Epithelial cell of proximal tubule (primary cell): ENCODE measurements around the gene ACSL5. TPM values are rescaled to one million over a fixed set of nuclear protein-coding genes. Genes with fewer than 3 reads are reported as not detected.

Source experiments
- DNase-seq: peaks from one replicate; pipeline ENCODE4 v3.0.0-alpha.2; 2011; ENCODE audit warnings: low read depth
- H3K4me3 ChIP-seq: 2 replicates; pipeline ENCODE4 v1.5.1; 2011; ENCODE audit warnings: low read depth, mild to moderate bottlenecking, low read length
- CTCF ChIP-seq: conservative IDR thresholded peaks from 2 replicates; pipeline ENCODE4 v1.5.1; 2012; ENCODE audit warnings: low read depth, mild to moderate bottlenecking, low read length
- total RNA-seq: library from RNA; depleted of rRNA; stranded (reverse); fragments of >200 nt; gene quantifications from 2 replicates; pipeline ENCODE4 v1.2.3, GENCODE V29; 2015

Gene ACSL5
- total RNA-seq, 1 donor from 2014 or later, result 3.1 TPM

- TF ChIP-seq CTCF, result no peak
- no peak for DNase-seq
- H3K4me3 ChIP-seq, result no peak overlapping the region
Measured at GRCh38 chr10:112335111-112335867, 38.6 kb upstream of the ACSL5 start.

GRCh38 chr10:112335868-112336265 lies 38.0 kb upstream of the ACSL5 start:
- no peak for TF ChIP-seq CTCF
- DNase-seq, result no peak
- H3K4me3 ChIP-seq, result no peak overlapping the region

- no peak for TF ChIP-seq CTCF
- DNase-seq, result no peak
- no peak overlapping the region for H3K4me3 ChIP-seq
Measured at GRCh38 chr10:112336556-112337201, 37.2 kb upstream of the ACSL5 start.

- DNase-seq, result no peak
- H3K4me3 ChIP-seq, result no peak overlapping the region
- no peak for TF ChIP-seq CTCF
Measured at GRCh38 chr10:112338957-112339356, 35.0 kb upstream of the ACSL5 start.

- no peak for DNase-seq
- H3K4me3 ChIP-seq, result no peak overlapping the region
- no peak for TF ChIP-seq CTCF
Measured at GRCh38 chr10:112340601-112341000, 33.3 kb upstream of the ACSL5 start.

GRCh38 chr10:112343056-112343806 lies 30.7 kb upstream of the ACSL5 start:
- TF ChIP-seq CTCF, result no peak
- H3K4me3 ChIP-seq, result no peak overlapping the region
- no peak for DNase-seq
